Cardiac muscle cell (in vitro differentiated cells and primary cell): ENCODE results near the gene MPPED2. TPM values are rescaled to one million over a fixed set of nuclear protein-coding genes. Genes with fewer than 3 reads are reported as not detected.
A peak's percentile ranks its signal among the peaks of the same experiment; 100 is the strongest.

Source experiments
- DNase-seq, 2 donors: peaks; one replicate each; pipeline versions ENCODE4 v3.0.0 to v3.0.0-alpha.2; 2010 to 2017; ENCODE audit warnings: low read depth in 1 of 2, low spot score in 1 of 2
- H3K27ac ChIP-seq: fragments of 200-600 bp; sonication (generic); 2 replicates; pipeline ENCODE4 v1.5.1; 2016
- H3K27me3 ChIP-seq: fragments of 200-600 bp; sonication (generic); 2 replicates; pipeline ENCODE4 v1.6.0; 2016; ENCODE audit warnings: control low read depth
- H3K36me3 ChIP-seq: fragments of 200-600 bp; sonication (generic); 2 replicates; pipeline ENCODE4 v1.5.1; 2016; ENCODE audit warnings: control low read depth
- H3K4me1 ChIP-seq: fragments of 200-600 bp; sonication (generic); 2 replicates; pipeline ENCODE4 v1.8.1; 2017; ENCODE audit warnings: low read depth, mild to moderate bottlenecking, mixed run types
- H3K4me3 ChIP-seq: fragments of 200-600 bp; sonication (generic); 2 replicates; pipeline ENCODE4 v1.5.1; 2016; ENCODE audit warnings: mild to moderate bottlenecking
- H3K9me3 ChIP-seq: fragments of 200-600 bp; sonication (generic); 2 replicates; pipeline ENCODE4 v1.5.1; 2017; ENCODE audit warnings: low read depth, mild to moderate bottlenecking, control low read depth
- CTCF ChIP-seq: IDR thresholded peaks from 2 replicates; pipeline ENCODE4 v1.5.1; 2012; ENCODE audit warnings: low read depth, mild to moderate bottlenecking, low read length
- polyA plus RNA-seq: library from polyadenylated mRNA; unstranded; fragments of >200 nt; fragmentation: Nextera tagmentation; extraction: Ambion mirVana; gene quantifications from 2 replicates; pipeline ENCODE4 v1.2.1, GENCODE V29; 2016
- total RNA-seq: library from RNA; depleted of rRNA; stranded (reverse); fragments of >200 nt; gene quantifications from 2 replicates; pipeline ENCODE4 v1.2.3, GENCODE V29; 2016

Gene MPPED2
- total and polyA plus RNA-seq, 2 experiments from 2014 or later: 32.5 to 54.4 TPM

- Histone ChIP-seq H3K4me3 (no peak overlapping the region), H3K36me3 (no peaks in the 10 kb centered on the region), H3K4me1 (peaks cover 23% of the 10 kb centered on the region), H3K9me3 (no peaks in the 10 kb centered on the region), H3K27ac (peak overlapping the region; percentile 45), H3K27me3 (no peaks in the 10 kb centered on the region)
- DNase-seq: no peak
- no peak for TF ChIP-seq CTCF
These were observed 97.1 kb downstream of the MPPED2 start for GRCh38 chr11:30489076-30489475.

GRCh38 chr11:30488304-30488998 is 97.7 kb downstream of the MPPED2 start:
- peaks cover 23% of the 10 kb centered on the region for H3K4me1 ChIP-seq
- H3K27ac ChIP-seq: peak overlapping the region; percentile 75
- no peak overlapping the region for H3K4me3 ChIP-seq
- no peaks in the 10 kb centered on the region for H3K36me3 ChIP-seq
- TF ChIP-seq CTCF: no peak
- H3K27me3 ChIP-seq: no peaks in the 10 kb centered on the region
- peak; percentile 36 to 54 for DNase-seq
- H3K9me3 ChIP-seq: no peaks in the 10 kb centered on the region

- H3K27ac ChIP-seq: no peak overlapping the region
- TF ChIP-seq CTCF: no peak
- no peaks in the 10 kb centered on the region for H3K9me3 ChIP-seq
- peak in 1 of 2 donors; percentile 1 for DNase-seq
- H3K4me1 ChIP-seq: peaks cover 27% of the 10 kb centered on the region
- no peaks in the 10 kb centered on the region for H3K36me3 ChIP-seq
- H3K4me3 ChIP-seq: no peak overlapping the region
- no peaks in the 10 kb centered on the region for H3K27me3 ChIP-seq
These were observed 98.8 kb downstream of the MPPED2 start for GRCh38 chr11:30487200-30487898.

- DNase-seq: no peak
- Histone ChIP-seq H3K4me1 (peaks cover 42% of the 10 kb centered on the region), H3K9me3 (no peaks in the 10 kb centered on the region), H3K27me3 (no peaks in the 10 kb centered on the region), H3K4me3 (no peak overlapping the region), H3K27ac (no peak overlapping the region), H3K36me3 (no peaks in the 10 kb centered on the region)
- no peak for TF ChIP-seq CTCF
These were observed 100.4 kb downstream of the MPPED2 start for GRCh38 chr11:30485756-30486155.

- no peak for DNase-seq
- Histone ChIP-seq H3K4me1 (peaks cover 47% of the 10 kb centered on the region), H3K9me3 (no peaks in the 10 kb centered on the region), H3K36me3 (no peaks in the 10 kb centered on the region), H3K27me3 (no peaks in the 10 kb centered on the region), H3K27ac (no peak overlapping the region), H3K4me3 (no peak overlapping the region)
- no peak for TF ChIP-seq CTCF
These were observed 100.9 kb downstream of the MPPED2 start for GRCh38 chr11:30485222-30485621.
